ENCODE measurements around the gene DHX35. TPM values are rescaled to one million over a fixed set of nuclear protein-coding genes. Genes with fewer than 3 reads are reported as not detected.
A peak's percentile ranks its signal among the peaks of the same experiment; 100 is the strongest.

Gene DHX35
- total RNA-seq, 1 donor, result 8.9 TPM

DNA sequence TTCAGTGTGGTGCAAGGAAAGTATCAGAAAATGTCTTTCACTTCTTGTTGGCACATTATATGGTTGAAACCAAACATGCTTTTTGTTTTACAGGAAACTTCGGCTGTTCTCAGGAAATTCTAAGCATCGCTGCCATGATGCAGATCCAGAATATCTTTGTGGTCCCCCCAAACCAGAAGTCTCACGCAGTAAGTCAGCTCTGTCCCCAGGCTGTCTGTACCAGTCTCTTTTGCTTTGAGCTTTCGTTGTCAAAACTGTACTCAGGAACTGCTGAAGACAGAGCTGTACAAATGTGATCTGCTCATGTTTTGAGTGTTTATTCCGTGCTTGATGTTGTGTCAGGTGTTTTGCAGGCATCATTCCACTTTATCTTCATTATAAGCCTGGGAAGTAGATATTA, 59.6 kb downstream of the DHX35 start:
- H3K4me3 ChIP-seq (ENCODE audit: low read depth, low read length), result no peak overlapping the region
- no peak for DNase-seq (ENCODE audit: low read depth)
- TF ChIP-seq, protein P1, sequence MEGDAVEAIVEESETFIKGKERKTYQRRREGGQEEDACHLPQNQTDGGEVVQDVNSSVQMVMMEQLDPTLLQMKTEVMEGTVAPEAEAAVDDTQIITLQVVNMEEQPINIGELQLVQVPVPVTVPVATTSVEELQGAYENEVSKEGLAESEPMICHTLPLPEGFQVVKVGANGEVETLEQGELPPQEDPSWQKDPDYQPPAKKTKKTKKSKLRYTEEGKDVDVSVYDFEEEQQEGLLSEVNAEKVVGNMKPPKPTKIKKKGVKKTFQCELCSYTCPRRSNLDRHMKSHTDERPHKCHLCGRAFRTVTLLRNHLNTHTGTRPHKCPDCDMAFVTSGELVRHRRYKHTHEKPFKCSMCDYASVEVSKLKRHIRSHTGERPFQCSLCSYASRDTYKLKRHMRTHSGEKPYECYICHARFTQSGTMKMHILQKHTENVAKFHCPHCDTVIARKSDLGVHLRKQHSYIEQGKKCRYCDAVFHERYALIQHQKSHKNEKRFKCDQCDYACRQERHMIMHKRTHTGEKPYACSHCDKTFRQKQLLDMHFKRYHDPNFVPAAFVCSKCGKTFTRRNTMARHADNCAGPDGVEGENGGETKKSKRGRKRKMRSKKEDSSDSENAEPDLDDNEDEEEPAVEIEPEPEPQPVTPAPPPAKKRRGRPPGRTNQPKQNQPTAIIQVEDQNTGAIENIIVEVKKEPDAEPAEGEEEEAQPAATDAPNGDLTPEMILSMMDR (IDR thresholded peaks at IDR 0.05; ENCODE audit: insufficient read depth, low read length), result no peak

DNA sequence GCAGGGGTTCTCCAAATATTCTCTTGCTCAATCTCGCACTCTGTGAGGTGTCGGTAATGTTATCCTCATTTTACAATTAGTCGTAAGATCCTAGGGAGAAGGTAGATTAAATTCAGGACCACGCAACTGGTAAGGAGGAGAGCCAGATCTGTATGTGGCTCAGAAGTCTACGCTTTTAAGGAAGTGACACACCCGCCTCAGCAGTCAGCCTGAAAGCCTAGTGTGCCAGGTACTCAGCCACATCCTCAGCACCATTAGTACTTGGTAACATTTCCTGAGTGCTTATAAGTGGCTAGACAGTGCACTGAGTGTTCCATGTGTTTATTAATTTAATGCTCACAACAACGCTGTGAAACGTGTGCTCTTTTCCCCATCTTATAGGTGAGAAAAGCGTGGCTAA, 63.7 kb downstream of the DHX35 start:
- H3K4me3 ChIP-seq (ENCODE audit: low read depth, low read length), result no peak overlapping the region
- no peak for DNase-seq (ENCODE audit: low read depth)
- TF ChIP-seq, protein P1 (IDR thresholded peaks at IDR 0.05; ENCODE audit: insufficient read depth, low read length), result no peak

DNA sequence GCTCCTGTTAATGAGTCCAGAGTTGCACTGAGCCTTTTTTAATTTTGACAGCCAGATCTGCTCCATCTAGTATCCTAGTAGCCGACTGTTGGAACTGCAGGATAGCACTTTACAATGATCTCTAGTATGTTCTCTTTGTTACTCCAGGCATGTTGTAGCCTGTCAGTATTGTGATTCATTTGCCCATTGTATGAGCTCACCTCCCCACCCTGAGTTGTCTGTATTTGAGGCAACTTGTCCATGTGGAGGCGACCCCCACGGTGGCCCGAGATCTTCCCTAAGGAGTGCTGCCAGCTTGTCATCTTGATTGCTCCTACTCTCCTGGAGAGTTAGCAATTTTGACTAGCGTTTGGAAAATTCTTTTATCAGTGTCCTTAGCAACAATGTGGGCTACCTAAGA, 67.2 kb downstream of the DHX35 start:
- DNase-seq (ENCODE audit: low read depth), result no peak
- H3K4me3 ChIP-seq (ENCODE audit: low read depth, low read length), result no peak overlapping the region
- TF ChIP-seq, protein P1 (IDR thresholded peaks at IDR 0.05; ENCODE audit: insufficient read depth, low read length), result no peak

DNA sequence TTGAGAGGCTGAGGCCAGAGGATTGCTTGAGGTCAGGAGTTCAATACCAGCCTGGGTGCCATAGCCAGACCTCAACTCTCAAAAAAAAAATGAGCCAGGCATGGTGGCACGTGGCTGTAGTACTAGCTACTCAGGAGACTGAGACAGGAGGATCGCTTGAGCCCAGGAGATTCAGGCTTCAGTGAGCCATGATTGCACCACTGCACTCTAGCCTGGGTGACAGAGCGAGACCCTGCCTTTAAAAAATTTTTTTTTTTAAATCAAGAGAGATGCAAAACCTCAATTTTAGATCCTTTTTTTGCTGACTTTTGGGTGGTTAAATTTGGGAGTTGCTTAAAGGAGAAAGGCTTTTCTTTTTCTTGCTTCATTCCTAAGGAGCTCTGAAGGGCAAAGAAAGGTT, 70.9 kb downstream of the DHX35 start:
- H3K4me3 ChIP-seq (ENCODE audit: low read depth, low read length), result no peak overlapping the region
- TF ChIP-seq, protein P1 (IDR thresholded peaks at IDR 0.05; ENCODE audit: insufficient read depth, low read length), result no peak
- DNase-seq (ENCODE audit: low read depth), result no peak

DNA sequence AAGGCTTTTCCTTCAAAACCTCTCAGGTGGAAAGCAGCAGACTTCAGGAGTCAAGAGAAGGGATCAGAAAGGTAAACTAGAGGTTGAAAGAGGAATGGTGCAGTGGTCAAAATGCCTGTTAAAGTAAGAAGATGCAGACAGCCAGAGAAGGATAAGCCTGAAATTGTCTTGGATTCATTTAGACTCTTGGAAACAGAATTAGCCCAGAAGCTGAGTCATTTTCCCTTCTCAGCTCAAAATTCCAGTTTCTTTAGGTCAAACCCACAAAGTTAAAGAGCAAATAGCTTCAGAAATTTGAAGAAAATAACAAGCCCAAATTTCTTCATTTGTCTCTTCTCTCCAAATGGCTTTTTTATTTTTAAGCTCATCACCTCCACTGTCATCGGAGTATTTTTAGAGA, 73.9 kb downstream of the DHX35 start:
- DNase-seq (ENCODE audit: low read depth), result peak; percentile 53
- no peak overlapping the region for H3K4me3 ChIP-seq (ENCODE audit: low read depth, low read length)
- TF ChIP-seq, protein P1 (IDR thresholded peaks at IDR 0.05; ENCODE audit: insufficient read depth, low read length), result no peak

DNA sequence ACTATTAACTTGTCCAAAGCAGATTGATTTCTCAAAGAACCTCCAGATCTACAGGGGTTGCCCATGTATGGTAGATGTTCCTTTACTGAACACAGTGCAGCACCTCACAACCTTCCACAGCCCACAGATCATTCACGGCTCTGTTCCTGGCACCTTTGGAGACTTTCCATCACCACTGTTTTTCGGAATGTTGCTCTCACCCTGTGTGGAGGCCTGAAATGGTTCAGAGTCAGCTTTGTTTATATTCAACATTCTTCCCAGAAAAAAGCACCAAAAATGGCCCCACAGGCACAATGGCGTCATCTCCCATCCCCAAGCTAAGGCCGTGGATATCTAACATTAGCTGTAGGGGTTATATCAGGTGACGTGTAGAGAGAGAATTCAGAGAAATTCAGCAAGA, 74.7 kb downstream of the DHX35 start:
- DNase-seq (ENCODE audit: low read depth), result no peak
- no peak overlapping the region for H3K4me3 ChIP-seq (ENCODE audit: low read depth, low read length)
- TF ChIP-seq, protein P1 (IDR thresholded peaks at IDR 0.05; ENCODE audit: insufficient read depth, low read length), result no peak

DNA sequence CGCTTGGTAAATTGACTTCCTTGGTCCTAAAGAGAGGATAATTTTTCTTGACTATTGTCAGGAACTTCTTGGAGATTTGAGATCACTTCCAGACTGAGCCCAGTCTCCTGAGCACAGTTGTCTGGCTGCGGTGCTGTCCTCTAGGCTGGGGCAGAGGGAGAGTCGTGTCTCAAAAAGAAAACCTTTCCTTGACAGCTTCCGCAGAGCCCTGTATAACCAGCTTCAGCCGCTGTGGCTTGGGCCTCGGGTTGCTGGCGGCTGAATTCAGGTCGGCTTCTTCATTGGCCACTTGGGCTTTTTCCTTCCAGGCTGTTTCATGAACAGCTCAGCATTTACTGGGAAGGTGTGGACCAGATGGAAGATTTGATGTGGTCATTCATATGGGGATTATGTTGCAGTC, 75.9 kb downstream of the DHX35 start:
- no peak overlapping the region for H3K4me3 ChIP-seq (ENCODE audit: low read depth, low read length)
- DNase-seq (ENCODE audit: low read depth), result no peak
- TF ChIP-seq, protein P1 (IDR thresholded peaks at IDR 0.05; ENCODE audit: insufficient read depth, low read length), result no peak

Measured in fibroblast of the aortic adventitia (primary cell).